Lower lobe of right lung (tissue), 2 donors: ENCODE measurements around the gene OXNAD1. TPM values are rescaled to one million over a fixed set of nuclear protein-coding genes. Genes with fewer than 3 reads are reported as not detected.

Experiments
- ATAC-seq, 2 donors: fragments of 200-7000 bp; cut with Tn5 transposase; one replicate each; pipeline ENCODE4 v1.9.1; 2020 to 2022; ENCODE audit warnings: mild to moderate bottlenecking in 2 of 2, moderate library complexity in 2 of 2
- DNase-seq: peaks from one replicate; pipeline ENCODE4 v3.0.0-alpha.2; 2020
- H3K27ac ChIP-seq: fragments of 200-600 bp; one replicate; pipeline ENCODE4 v1.8.0; 2022
- H3K27me3 ChIP-seq: fragments of 200-600 bp; one replicate; pipeline ENCODE4 v1.8.0; 2022; ENCODE audit warnings: low read depth
- H3K36me3 ChIP-seq: fragments of 200-600 bp; one replicate; pipeline ENCODE4 v1.8.0; 2022; ENCODE audit warnings: mild to moderate bottlenecking
- H3K4me1 ChIP-seq: fragments of 200-600 bp; one replicate; pipeline ENCODE4 v1.8.0; 2022
- H3K4me3 ChIP-seq: fragments of 200-600 bp; one replicate; pipeline ENCODE4 v1.8.0; 2022; ENCODE audit warnings: mild to moderate bottlenecking
- H3K9me3 ChIP-seq: fragments of 200-600 bp; one replicate; pipeline ENCODE4 v1.8.0; 2022
- intact Hi-C: fragments of 100-400 bp; cut with DNase I; formaldehyde crosslinking; loops from one replicate; pipeline ENCODE4 v1.11.0; 2022
- total RNA-seq: library from RNA; stranded (reverse); fragmentation: NEBNext Ultra II Directional; extraction: Animal tissue kit (Norgen Biotek cat#: 25700); gene quantifications from one replicate; pipeline ENCODE4 v1.2.1, GENCODE V29; 2021
- TF ChIP-seq, protein P1 (sequence below): fragments of 200-600 bp; IDR thresholded peaks from one replicate; pipeline ENCODE4 v1.8.0; 2022; ENCODE audit warnings: antibody characterized with exemption, mild to moderate bottlenecking
- donor health status: DM: no; HTN: yes; CAD: no; lungs with severe emphysema.

Gene OXNAD1
- total RNA-seq, 1 donor from 2014 or later = 13.1 TPM

DNA sequence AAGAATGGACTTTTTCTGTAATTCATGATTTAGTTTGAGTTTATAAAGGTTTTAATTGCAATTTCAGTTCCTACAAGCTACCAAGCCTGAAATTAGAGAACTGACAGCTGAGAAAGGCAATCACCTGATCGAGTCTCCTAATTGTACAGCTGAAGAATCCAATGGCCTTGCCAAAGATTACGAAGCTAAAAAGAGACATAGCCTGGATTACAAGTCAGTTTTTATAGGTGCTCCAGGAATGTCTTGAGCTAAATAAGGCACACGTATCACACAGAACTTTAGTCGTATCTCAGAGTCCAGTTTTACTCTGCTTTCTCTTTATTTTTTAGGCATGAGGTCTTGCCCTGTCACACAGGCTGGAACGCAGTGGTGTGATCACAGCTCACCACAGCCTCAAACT, 6.8 kb upstream of the OXNAD1 start:
- no peak overlapping the region for H3K4me3 ChIP-seq
- TF ChIP-seq, protein P1, sequence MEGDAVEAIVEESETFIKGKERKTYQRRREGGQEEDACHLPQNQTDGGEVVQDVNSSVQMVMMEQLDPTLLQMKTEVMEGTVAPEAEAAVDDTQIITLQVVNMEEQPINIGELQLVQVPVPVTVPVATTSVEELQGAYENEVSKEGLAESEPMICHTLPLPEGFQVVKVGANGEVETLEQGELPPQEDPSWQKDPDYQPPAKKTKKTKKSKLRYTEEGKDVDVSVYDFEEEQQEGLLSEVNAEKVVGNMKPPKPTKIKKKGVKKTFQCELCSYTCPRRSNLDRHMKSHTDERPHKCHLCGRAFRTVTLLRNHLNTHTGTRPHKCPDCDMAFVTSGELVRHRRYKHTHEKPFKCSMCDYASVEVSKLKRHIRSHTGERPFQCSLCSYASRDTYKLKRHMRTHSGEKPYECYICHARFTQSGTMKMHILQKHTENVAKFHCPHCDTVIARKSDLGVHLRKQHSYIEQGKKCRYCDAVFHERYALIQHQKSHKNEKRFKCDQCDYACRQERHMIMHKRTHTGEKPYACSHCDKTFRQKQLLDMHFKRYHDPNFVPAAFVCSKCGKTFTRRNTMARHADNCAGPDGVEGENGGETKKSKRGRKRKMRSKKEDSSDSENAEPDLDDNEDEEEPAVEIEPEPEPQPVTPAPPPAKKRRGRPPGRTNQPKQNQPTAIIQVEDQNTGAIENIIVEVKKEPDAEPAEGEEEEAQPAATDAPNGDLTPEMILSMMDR = no peak
- no peaks in the 10 kb centered on the region for H3K9me3 ChIP-seq
- intact Hi-C loops = no loop called here
- H3K4me1 ChIP-seq = peaks cover 12% of the 10 kb centered on the region
- no peak for ATAC-seq
- H3K27ac ChIP-seq = no peak overlapping the region
- no peaks in the 10 kb centered on the region for H3K27me3 ChIP-seq
- peaks cover 41% of the 10 kb centered on the region for H3K36me3 ChIP-seq
- DNase-seq = no peak

DNA sequence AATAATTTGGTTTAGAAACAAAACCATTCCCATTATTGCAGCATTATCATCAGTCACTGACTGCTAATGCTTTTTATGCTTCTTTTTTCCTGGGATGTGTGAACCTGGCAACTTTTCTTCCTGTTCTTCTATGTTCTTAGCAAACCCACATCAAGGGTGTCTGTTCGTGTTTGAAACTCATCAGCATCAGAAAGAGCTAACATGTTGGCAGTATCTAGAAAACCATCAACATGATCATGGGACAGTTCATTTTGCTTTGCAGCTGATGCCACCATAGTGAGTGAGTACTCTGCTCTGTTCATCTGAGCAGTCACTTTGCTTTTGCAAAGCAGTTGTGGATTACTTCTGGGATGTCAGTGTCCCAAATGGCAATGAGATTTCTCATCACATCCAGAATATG, 6.1 kb upstream of the OXNAD1 start:
- DNase-seq (no peak), ATAC-seq (no peak)
- TF ChIP-seq, protein P1 = no peak
- peaks cover 41% of the 10 kb centered on the region for H3K36me3 ChIP-seq
- no peaks in the 10 kb centered on the region for H3K9me3 ChIP-seq
- H3K4me3 ChIP-seq = no peak overlapping the region
- no peaks in the 10 kb centered on the region for H3K27me3 ChIP-seq
- H3K27ac ChIP-seq = no peak overlapping the region
- H3K4me1 ChIP-seq = peaks cover 18% of the 10 kb centered on the region
- intact Hi-C loops = no loop called here

DNA sequence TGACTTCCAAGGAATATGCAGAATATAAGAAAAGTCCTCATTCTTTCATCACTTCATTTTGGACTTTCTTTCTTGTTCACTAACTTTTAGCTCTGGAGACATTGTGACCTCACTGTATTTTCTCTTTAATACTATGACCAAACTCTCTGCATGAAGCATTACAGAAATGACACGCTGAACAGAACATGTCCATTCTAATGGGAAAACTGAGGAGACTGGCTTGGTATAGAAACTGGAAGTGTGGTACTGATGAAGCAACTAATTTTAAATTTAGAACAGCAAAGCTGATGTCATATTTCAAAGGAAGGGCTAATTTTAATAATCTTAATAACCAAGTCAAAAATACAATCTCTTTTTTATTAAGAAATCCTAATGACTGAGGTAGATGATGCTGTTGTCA, 5.0 kb upstream of the OXNAD1 start:
- TF ChIP-seq, protein P1 = no peak
- ATAC-seq = no peak
- H3K36me3 ChIP-seq = peaks cover 41% of the 10 kb centered on the region
- H3K9me3 ChIP-seq = no peaks in the 10 kb centered on the region
- no peaks in the 10 kb centered on the region for H3K27me3 ChIP-seq
- intact Hi-C loops = no loop called here
- no peak for DNase-seq
- no peak overlapping the region for H3K27ac ChIP-seq
- no peak overlapping the region for H3K4me3 ChIP-seq
- peaks cover 22% of the 10 kb centered on the region for H3K4me1 ChIP-seq

DNA sequence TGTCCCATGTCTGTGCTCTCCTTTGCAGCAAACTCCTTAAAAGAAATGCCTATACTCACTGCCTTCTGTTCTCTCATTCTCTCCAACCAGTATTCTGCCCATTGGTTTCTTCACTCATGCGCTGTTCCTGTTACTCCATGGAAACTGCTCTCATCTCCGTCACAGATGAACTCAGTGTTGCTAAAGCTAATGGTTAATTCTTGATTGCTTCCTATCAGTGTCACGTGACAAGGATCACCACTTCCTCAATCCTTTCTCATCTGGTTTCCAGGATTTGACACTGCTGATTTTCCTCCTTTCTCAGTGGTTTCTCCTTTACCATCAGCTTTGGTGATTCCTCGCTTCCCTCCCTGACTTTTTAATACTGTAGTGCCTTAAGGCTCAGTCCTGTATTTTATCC, 2.8 kb upstream of the OXNAD1 start:
- peaks cover 41% of the 10 kb centered on the region for H3K36me3 ChIP-seq
- ATAC-seq = no peak
- intact Hi-C loops = no loop called here
- H3K4me3 ChIP-seq = no peak overlapping the region
- DNase-seq = no peak
- no peaks in the 10 kb centered on the region for H3K9me3 ChIP-seq
- no peaks in the 10 kb centered on the region for H3K27me3 ChIP-seq
- H3K4me1 ChIP-seq = peaks cover 39% of the 10 kb centered on the region
- TF ChIP-seq, protein P1 = no peak
- H3K27ac ChIP-seq = no peak overlapping the region

DNA sequence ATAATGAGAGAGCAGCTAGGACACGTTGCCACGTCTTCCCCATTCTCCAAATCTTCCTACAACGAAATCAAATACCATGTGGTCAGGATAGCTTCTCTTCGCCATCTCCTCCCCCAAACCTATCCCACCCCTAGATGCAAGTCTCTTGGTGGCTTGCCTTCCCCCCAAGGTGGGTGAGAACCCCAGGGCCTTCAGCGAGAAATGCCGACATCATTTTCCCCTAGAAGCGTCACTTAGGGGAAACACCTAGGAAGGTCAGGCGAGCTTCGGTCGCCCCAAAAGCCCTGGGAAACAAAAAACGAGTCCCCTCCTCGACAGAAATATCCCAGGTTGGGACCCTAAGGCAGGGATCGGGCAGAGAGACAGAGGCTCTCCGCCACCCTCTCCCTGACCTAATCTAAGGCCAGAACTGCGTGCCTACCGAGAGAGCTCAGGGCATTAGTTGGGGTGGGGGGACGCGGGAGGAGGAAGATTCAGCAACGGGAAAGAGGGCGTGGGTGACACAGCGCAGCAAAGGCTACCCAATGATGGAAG, 771 bp upstream of the OXNAD1 start:
- TF ChIP-seq, protein P1 = no peak
- peak overlapping the region; percentile 97 for H3K27ac ChIP-seq
- peaks cover 51% of the 10 kb centered on the region for H3K4me1 ChIP-seq
- H3K9me3 ChIP-seq = no peaks in the 10 kb centered on the region
- DNase-seq = no peak
- peaks cover 28% of the 10 kb centered on the region for H3K36me3 ChIP-seq
- no peak for ATAC-seq
- intact Hi-C loops = no loop called here
- peak overlapping the region; percentile 77 for H3K4me3 ChIP-seq
- no peaks in the 10 kb centered on the region for H3K27me3 ChIP-seq

DNA sequence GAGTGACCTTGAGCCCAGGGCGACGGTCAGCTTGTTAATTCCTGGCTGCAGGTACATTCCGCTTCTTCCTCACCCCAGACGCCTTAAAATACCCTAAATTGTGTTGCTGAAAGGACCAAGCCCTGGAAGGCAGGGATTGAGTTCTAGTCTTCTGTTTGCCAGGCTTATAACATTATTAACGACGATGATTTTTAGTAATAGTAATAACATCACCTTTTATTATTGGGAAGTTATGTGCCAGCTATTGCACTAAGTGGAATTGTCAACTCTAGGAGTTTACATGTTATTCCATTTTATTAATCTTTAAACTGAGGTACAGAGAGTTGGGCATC, 409 bp downstream of the OXNAD1 start:
- intact Hi-C loops = loop anchor here (5.0 kb wide), 1 partner anchor 287 kb away; no protein-coding TSS in a partner anchor
- Histone ChIP-seq H3K9me3 (no peaks in the 10 kb centered on the region), H3K27me3 (no peaks in the 10 kb centered on the region), H3K36me3 (peaks cover 25% of the 10 kb centered on the region), H3K27ac (peak overlapping the region; percentile 97), H3K4me1 (peaks cover 51% of the 10 kb centered on the region), H3K4me3 (peak overlapping the region; percentile 77)
- no peak for DNase-seq
- no peak for ATAC-seq
- TF ChIP-seq, protein P1 = no peak
